OCI-M2 (cell line): ENCODE results near the gene BTG4.

Experiments used
- DNase-seq: peaks from one replicate; lab custom pipeline; 2025; ENCODE audit not compliant: unreplicated experiment; lab: John Stamatoyannopoulos, UW

BTG4 gene

GRCh38 chr11:111456086-111456858, 55.9 kb downstream of the BTG4 start:
- DNase-seq = no peak

- DNase-seq = no peak
Observed at GRCh38 chr11:111455291-111456085, 56.7 kb downstream of the BTG4 start.

GRCh38 chr11:111454561-111455192, 57.5 kb downstream of the BTG4 start:
- no peak for DNase-seq

- no peak for DNase-seq
Observed at GRCh38 chr11:111452817-111453552, 59.2 kb downstream of the BTG4 start.

GRCh38 chr11:111452146-111452545, 60.0 kb downstream of the BTG4 start:
- no peak for DNase-seq

GRCh38 chr11:111450480-111451320, 61.5 kb downstream of the BTG4 start:
- no peak for DNase-seq

- no peak for DNase-seq
Observed at GRCh38 chr11:111449696-111450479, 62.3 kb downstream of the BTG4 start.

GRCh38 chr11:111448831-111449557, 63.2 kb downstream of the BTG4 start:
- DNase-seq = no peak

GRCh38 chr11:111448414-111448813, 63.8 kb downstream of the BTG4 start:
- no peak for DNase-seq

- no peak for DNase-seq
Observed at GRCh38 chr11:111447931-111448330, 64.3 kb downstream of the BTG4 start.

GRCh38 chr11:111447112-111447471, 65.1 kb downstream of the BTG4 start:
- no peak for DNase-seq

- no peak for DNase-seq
Observed at GRCh38 chr11:111446404-111447111, 65.6 kb downstream of the BTG4 start.

- no peak for DNase-seq
Observed at GRCh38 chr11:111445586-111445985, 66.6 kb downstream of the BTG4 start.
